ENCODE data around the gene ADCY9.

Gene ADCY9

GRCh38 chr16:4010225-4011158 is 105.8 kb downstream of the ADCY9 start:
- DNase-seq (ENCODE audit: low spot score) (no peak), ATAC-seq (ENCODE audit: low read depth) (no peak)
- Histone ChIP-seq H3K9me3 (ENCODE audit: severe bottlenecking) (no peaks in the 10 kb centered on the region), H3K27me3 (ENCODE audit: insufficient read depth, poor library complexity, severe bottlenecking) (no peaks in the 10 kb centered on the region), H3K36me3 (ENCODE audit: low read depth) (no peaks in the 10 kb centered on the region), H3K27ac (ENCODE audit: poor library complexity, severe bottlenecking) (no peak overlapping the region), H3K4me1 (ENCODE audit: insufficient read depth, poor library complexity, severe bottlenecking) (peaks cover 9% of the 10 kb centered on the region), H3K4me3 (ENCODE audit: severe bottlenecking) (no peak overlapping the region)
- no peak for TF ChIP-seq CTCF (IDR thresholded peaks at IDR 0.05; ENCODE audit: poor library complexity, severe bottlenecking)

DNA sequence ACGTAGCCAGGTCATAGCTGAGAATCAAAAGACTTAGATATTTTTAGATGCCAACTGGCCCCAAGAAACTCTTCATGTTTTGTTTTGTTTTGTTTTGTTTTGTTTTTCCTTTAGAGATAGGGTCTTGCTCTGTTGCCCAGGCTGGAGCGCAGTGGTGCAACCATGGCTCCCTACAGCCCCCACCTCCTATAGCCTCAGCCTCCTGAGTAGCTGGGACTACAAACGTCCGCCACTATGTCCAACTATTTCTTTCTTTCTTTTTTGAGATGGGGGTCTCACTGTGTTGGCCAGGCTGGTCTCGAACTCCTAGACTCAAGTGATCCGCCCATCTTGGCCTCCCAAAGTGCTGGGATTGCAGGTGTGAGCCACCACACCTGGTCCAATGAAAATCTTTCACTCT is 107.1 kb downstream of the ADCY9 start:
- no peak overlapping the region for H3K27ac ChIP-seq (ENCODE audit: poor library complexity, severe bottlenecking)
- peaks cover 9% of the 10 kb centered on the region for H3K4me1 ChIP-seq (ENCODE audit: insufficient read depth, poor library complexity, severe bottlenecking)
- H3K27me3 ChIP-seq (ENCODE audit: insufficient read depth, poor library complexity, severe bottlenecking) = no peaks in the 10 kb centered on the region
- no peak overlapping the region for H3K4me3 ChIP-seq (ENCODE audit: severe bottlenecking)
- no peaks in the 10 kb centered on the region for H3K9me3 ChIP-seq (ENCODE audit: severe bottlenecking)
- DNase-seq (ENCODE audit: low spot score) (no peak), ATAC-seq (ENCODE audit: low read depth) (no peak)
- no peaks in the 10 kb centered on the region for H3K36me3 ChIP-seq (ENCODE audit: low read depth)
- TF ChIP-seq CTCF (IDR thresholded peaks at IDR 0.05; ENCODE audit: poor library complexity, severe bottlenecking) = no peak

GRCh38 chr16:4008116-4008515 is 108.1 kb downstream of the ADCY9 start:
- H3K36me3 ChIP-seq (ENCODE audit: low read depth) = no peaks in the 10 kb centered on the region
- TF ChIP-seq CTCF (IDR thresholded peaks at IDR 0.05; ENCODE audit: poor library complexity, severe bottlenecking) = no peak
- H3K4me1 ChIP-seq (ENCODE audit: insufficient read depth, poor library complexity, severe bottlenecking) = peaks cover 1% of the 10 kb centered on the region
- DNase-seq (ENCODE audit: low spot score) (no peak), ATAC-seq (ENCODE audit: low read depth) (no peak)
- no peak overlapping the region for H3K4me3 ChIP-seq (ENCODE audit: severe bottlenecking)
- no peak overlapping the region for H3K27ac ChIP-seq (ENCODE audit: poor library complexity, severe bottlenecking)
- no peaks in the 10 kb centered on the region for H3K27me3 ChIP-seq (ENCODE audit: insufficient read depth, poor library complexity, severe bottlenecking)
- no peaks in the 10 kb centered on the region for H3K9me3 ChIP-seq (ENCODE audit: severe bottlenecking)

DNA sequence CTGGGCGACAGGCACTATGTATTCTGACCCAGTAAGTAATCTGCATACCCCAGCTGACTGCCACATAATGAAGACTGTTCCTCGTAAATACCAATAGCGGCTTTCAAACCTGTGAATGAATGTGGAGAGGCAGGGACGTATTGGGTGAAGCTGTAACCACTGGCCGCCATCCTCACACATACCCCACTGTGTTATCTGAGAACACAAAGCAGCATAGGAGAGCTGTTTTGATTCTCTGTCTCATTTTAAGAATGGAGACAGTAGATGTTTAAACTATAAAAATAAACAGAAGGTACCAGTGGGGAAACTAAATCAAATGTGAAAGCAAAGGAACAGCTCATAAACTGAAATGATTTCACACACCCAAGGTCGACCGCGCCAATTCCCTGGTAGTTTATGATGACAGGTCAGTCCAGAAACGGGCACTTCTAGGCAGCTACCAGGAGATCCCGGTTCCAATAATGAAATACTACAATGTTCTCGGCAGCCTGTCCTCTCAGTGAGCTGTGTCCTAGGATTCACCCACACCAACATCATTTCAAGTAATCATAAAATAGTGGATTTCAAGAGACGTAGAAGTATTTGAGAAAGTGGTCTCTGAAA is 109.7 kb downstream of the ADCY9 start:
- Histone ChIP-seq H3K4me3 (ENCODE audit: severe bottlenecking) (no peak overlapping the region), H3K36me3 (ENCODE audit: low read depth) (no peaks in the 10 kb centered on the region), H3K4me1 (ENCODE audit: insufficient read depth, poor library complexity, severe bottlenecking) (no peaks in the 10 kb centered on the region), H3K27me3 (ENCODE audit: insufficient read depth, poor library complexity, severe bottlenecking) (no peaks in the 10 kb centered on the region), H3K9me3 (ENCODE audit: severe bottlenecking) (no peaks in the 10 kb centered on the region), H3K27ac (ENCODE audit: poor library complexity, severe bottlenecking) (no peak overlapping the region)
- ATAC-seq (ENCODE audit: low read depth) (no peak), DNase-seq (ENCODE audit: low spot score) (no peak)
- no peak for TF ChIP-seq CTCF (IDR thresholded peaks at IDR 0.05; ENCODE audit: poor library complexity, severe bottlenecking)

GRCh38 chr16:4005731-4006130 is 110.5 kb downstream of the ADCY9 start:
- TF ChIP-seq CTCF (IDR thresholded peaks at IDR 0.05; ENCODE audit: poor library complexity, severe bottlenecking) = no peak
- DNase-seq (ENCODE audit: low spot score) (no peak), ATAC-seq (ENCODE audit: low read depth) (no peak)
- Histone ChIP-seq H3K27me3 (ENCODE audit: insufficient read depth, poor library complexity, severe bottlenecking) (no peaks in the 10 kb centered on the region), H3K4me3 (ENCODE audit: severe bottlenecking) (no peak overlapping the region), H3K4me1 (ENCODE audit: insufficient read depth, poor library complexity, severe bottlenecking) (no peaks in the 10 kb centered on the region), H3K9me3 (ENCODE audit: severe bottlenecking) (no peaks in the 10 kb centered on the region), H3K27ac (ENCODE audit: poor library complexity, severe bottlenecking) (no peak overlapping the region), H3K36me3 (ENCODE audit: low read depth) (no peaks in the 10 kb centered on the region)
